Keratinocyte (primary cell): Measurements from ENCODE around the gene FUBP1. TPM values are rescaled to one million over a fixed set of nuclear protein-coding genes. Genes with fewer than 3 reads are reported as not detected.
A peak's percentile ranks its signal among the peaks of the same experiment; 100 is the strongest.

ENCODE experiments used
- DNase-seq: peaks from one replicate; pipeline ENCODE4 v3.0.0-alpha.2; 2011; ENCODE audit warnings: low read depth, missing footprints, low spot score
- FAIRE-seq: peaks from 2 replicates; lab custom pipeline; 2011; peaks lifted over from hg19 to GRCh38; lab: Jason Lieb, UNC
- H2AFZ ChIP-seq: 2 replicates; pipeline ENCODE4 v1.6.0; 2012; ENCODE audit warnings: low read length, control low read depth, inconsistent platforms; ENCODE audit not compliant: control insufficient read depth
- H3K27ac ChIP-seq: 2 replicates; pipeline ENCODE4 v1.5.1; 2011; ENCODE audit warnings: low read length; ENCODE audit not compliant: control insufficient read depth, insufficient read depth
- H3K27me3 ChIP-seq: 3 replicates; pipeline ENCODE4 v1.6.0; 2011; ENCODE audit warnings: low read length; ENCODE audit not compliant: control insufficient read depth, insufficient read depth; ENCODE audit errors: extremely low read depth
- H3K36me3 ChIP-seq, 2 experiments: 2 replicates in 1 of 2; 3 replicates in 1 of 2; pipeline ENCODE4 v1.5.1; 2011; ENCODE audit warnings: low read length in 2 of 2, mild to moderate bottlenecking in 1 of 2; ENCODE audit not compliant: control insufficient read depth in 2 of 2, insufficient read depth in 2 of 2; ENCODE audit errors: extremely low read depth in 1 of 2
- H3K4me1 ChIP-seq: 3 replicates; pipeline ENCODE4 v1.5.1; 2011; ENCODE audit warnings: low read length; ENCODE audit not compliant: control insufficient read depth, insufficient read depth; ENCODE audit errors: extremely low read depth
- H3K4me2 ChIP-seq: 3 replicates; pipeline ENCODE4 v1.6.0; 2011; ENCODE audit warnings: low read depth, low read length; ENCODE audit not compliant: control insufficient read depth, insufficient read depth; ENCODE audit errors: extremely low read depth
- H3K4me3 ChIP-seq, 3 experiments: fragments of 200-600 bp in 1 of 3; sonication (generic) in 1 of 3; 2 replicates in 2 of 3; 3 replicates in 1 of 3; pipeline ENCODE4 v1.5.1; 2011 to 2016; ENCODE audit warnings: low read length in 3 of 3, mild to moderate bottlenecking in 3 of 3, control low read depth in 2 of 3, inconsistent platforms in 1 of 3, low read depth in 1 of 3, mixed read lengths in 1 of 3, mixed run types in 1 of 3, moderate library complexity in 1 of 3; ENCODE audit not compliant: control insufficient read depth in 2 of 3, insufficient read depth in 2 of 3; ENCODE audit errors: extremely low read depth in 1 of 3
- H3K79me2 ChIP-seq: 2 replicates; pipeline ENCODE4 v1.6.0; 2012; ENCODE audit warnings: low read length; ENCODE audit not compliant: control insufficient read depth, insufficient read depth
- H3K9ac ChIP-seq: 3 replicates; pipeline ENCODE4 v1.6.0; 2011; ENCODE audit warnings: low read length; ENCODE audit not compliant: control insufficient read depth, insufficient read depth; ENCODE audit errors: extremely low read depth
- H3K9me1 ChIP-seq: 3 replicates; pipeline ENCODE4 v1.6.0; 2011; ENCODE audit warnings: low read length; ENCODE audit not compliant: control insufficient read depth, insufficient read depth; ENCODE audit errors: extremely low read depth
- H3K9me3 ChIP-seq: 2 replicates; pipeline ENCODE4 v1.5.1; 2012; ENCODE audit warnings: low read depth, low read length; ENCODE audit not compliant: control insufficient read depth
- H4K20me1 ChIP-seq: 3 replicates; pipeline ENCODE4 v1.6.0; 2011; ENCODE audit warnings: low read length; ENCODE audit not compliant: control insufficient read depth, insufficient read depth; ENCODE audit errors: extremely low read depth
- EZH2 ChIP-seq: IDR thresholded peaks from one replicate; pipeline ENCODE4 v1.6.1; 2012; ENCODE audit warnings: inconsistent platforms, mild to moderate bottlenecking, low read length, moderate library complexity
- dilution Hi-C: fragments of 300-500 bp; cut with MboI; formaldehyde crosslinking; loops from one replicate; pipeline ENCODE4 v1.7.0; 2020; ENCODE audit warnings: low sequenced_read_pairs; ENCODE audit not compliant: extremely low pct_ligation_motif_present
- polyA plus RNA-seq, 5 experiments: library from polyadenylated mRNA; depleted of rRNA in 3 of 5; stranded (reverse) in 3 of 5; stranded (forward) in 1 of 5; unstranded in 1 of 5; fragments of >200 nt; gene quantifications; 1 replicate in 1 of 5; 2 replicates in 3 of 5; 3 replicates in 1 of 5; pipeline versions ENCODE4 v1.2.1 to v1.2.3, GENCODE V29; 2011 to 2012; ENCODE audit warnings: missing spikeins in 2 of 5, low read depth in 1 of 5, low replicate concordance in 1 of 5
- TF ChIP-seq, protein P1 (sequence below), 3 experiments: IDR thresholded peaks in 1 of 3; conservative IDR thresholded peaks in 1 of 3; optimal IDR thresholded peaks in 1 of 3; 2 replicates in 2 of 3; 3 replicates in 1 of 3; pipeline versions ENCODE3 to v1.5.1; 2011; ENCODE audit warnings: low read length in 3 of 3, mild to moderate bottlenecking in 3 of 3, moderate library complexity in 2 of 3, control low read depth in 1 of 3, inconsistent platforms in 1 of 3; ENCODE audit not compliant: insufficient read depth in 2 of 3; ENCODE audit errors: extremely low read depth in 1 of 3

Gene FUBP1
- polyA plus RNA-seq, 1 donor (not counting 4 experiments of a cell fraction or from before 2014, with no cell fraction given): 137 TPM

DNA sequence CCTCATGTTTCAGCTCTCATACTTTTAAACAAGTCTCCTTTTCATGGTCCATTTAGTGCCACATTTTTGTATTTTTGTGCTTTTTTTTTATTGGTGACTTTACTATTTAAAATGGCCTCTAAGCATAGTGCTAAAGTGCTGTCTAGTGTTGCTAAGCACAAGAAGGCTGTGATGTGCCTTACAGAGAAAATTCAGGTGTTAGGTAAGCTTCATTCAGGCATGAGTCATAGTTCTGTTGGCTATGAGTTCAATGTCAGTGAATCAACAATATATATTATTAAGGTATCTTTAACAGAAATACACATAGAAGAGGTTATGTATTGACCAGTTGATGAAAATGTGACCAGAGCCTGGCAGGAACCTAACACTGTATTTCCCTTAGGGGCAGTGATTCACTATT, 12.8 kb upstream of the FUBP1 start:
- H3K79me2 ChIP-seq: peaks cover 47% of the 10 kb centered on the region

DNA sequence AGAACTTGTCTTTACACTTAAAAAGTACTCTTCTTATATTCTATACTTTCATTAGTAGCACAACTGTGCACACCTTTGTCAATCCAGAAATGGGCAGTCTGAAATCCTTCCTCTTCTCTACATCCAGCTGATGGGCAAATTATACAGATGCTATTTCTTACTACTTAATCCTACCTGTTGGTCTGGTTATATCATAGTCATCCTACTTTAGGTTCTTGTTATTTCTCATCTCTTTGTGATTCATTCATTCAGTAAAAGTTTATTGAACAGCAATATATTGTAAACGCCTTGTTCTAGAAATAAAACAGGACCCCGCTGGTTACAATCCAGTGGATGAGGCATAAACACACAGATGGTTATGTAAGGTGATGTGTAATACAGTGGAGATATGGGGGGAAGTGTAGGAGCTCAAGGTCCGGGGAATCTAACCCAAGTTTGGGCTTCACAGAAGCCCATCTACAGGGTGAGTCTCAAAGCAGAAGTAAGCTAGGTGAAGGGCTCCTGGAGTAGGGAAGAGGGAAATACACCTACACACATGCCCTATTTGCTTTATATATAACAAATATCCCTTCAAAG, 11.8 kb upstream of the FUBP1 start:
- no peak overlapping the region for H3K4me3 ChIP-seq
- H3K4me1 ChIP-seq: peaks cover 14% of the 10 kb centered on the region
- DNase-seq (no peak), FAIRE-seq (no peak)
- H3K27me3 ChIP-seq: no peaks in the 10 kb centered on the region
- no peak overlapping the region for H3K27ac ChIP-seq
- dilution Hi-C loops: no loop called here
- H3K79me2 ChIP-seq: peaks cover 52% of the 10 kb centered on the region
- no peaks in the 10 kb centered on the region for H3K9me3 ChIP-seq
- TF ChIP-seq, protein P1, sequence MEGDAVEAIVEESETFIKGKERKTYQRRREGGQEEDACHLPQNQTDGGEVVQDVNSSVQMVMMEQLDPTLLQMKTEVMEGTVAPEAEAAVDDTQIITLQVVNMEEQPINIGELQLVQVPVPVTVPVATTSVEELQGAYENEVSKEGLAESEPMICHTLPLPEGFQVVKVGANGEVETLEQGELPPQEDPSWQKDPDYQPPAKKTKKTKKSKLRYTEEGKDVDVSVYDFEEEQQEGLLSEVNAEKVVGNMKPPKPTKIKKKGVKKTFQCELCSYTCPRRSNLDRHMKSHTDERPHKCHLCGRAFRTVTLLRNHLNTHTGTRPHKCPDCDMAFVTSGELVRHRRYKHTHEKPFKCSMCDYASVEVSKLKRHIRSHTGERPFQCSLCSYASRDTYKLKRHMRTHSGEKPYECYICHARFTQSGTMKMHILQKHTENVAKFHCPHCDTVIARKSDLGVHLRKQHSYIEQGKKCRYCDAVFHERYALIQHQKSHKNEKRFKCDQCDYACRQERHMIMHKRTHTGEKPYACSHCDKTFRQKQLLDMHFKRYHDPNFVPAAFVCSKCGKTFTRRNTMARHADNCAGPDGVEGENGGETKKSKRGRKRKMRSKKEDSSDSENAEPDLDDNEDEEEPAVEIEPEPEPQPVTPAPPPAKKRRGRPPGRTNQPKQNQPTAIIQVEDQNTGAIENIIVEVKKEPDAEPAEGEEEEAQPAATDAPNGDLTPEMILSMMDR (optimal IDR thresholded peaks at IDR 0.05 in 1 of 3, IDR thresholded peaks at IDR 0.05 in 1 of 3, conservative IDR thresholded peaks at IDR 0.05 in 1 of 3; ENCODE audit: extremely low read depth in 1 of 3, insufficient read depth in 2 of 3, low read length in 3 of 3): no peak
- no peak for TF ChIP-seq EZH2
- H4K20me1 ChIP-seq: no peaks in the 10 kb centered on the region
- no peaks in the 10 kb centered on the region for H3K9me1 ChIP-seq
- H3K9ac ChIP-seq: no peak overlapping the region
- H2AFZ ChIP-seq: no peak overlapping the region
- H3K4me2 ChIP-seq: no peak overlapping the region
- H3K36me3 ChIP-seq: peaks cover 0 to 3% of the 10 kb centered on the region in 2 experiments

More for the DNA sequence above, 12.8 kb upstream of the FUBP1 start:
- Histone ChIP-seq H2AFZ (no peak overlapping the region), H4K20me1 (no peaks in the 10 kb centered on the region), H3K9ac (peak overlapping the region; percentile 37), H3K4me3 (no peak overlapping the region), H3K9me3 (no peaks in the 10 kb centered on the region), H3K27ac (peak overlapping the region; percentile 71), H3K4me1 (peaks cover 11% of the 10 kb centered on the region), H3K9me1 (no peaks in the 10 kb centered on the region), H3K4me2 (no peak overlapping the region), H3K36me3 (peaks cover 0 to 2% of the 10 kb centered on the region in 2 experiments), H3K27me3 (no peaks in the 10 kb centered on the region)
- DNase-seq: no peak
- TF ChIP-seq EZH2: no peak
- TF ChIP-seq, protein P1 (optimal IDR thresholded peaks at IDR 0.05 in 1 of 3, IDR thresholded peaks at IDR 0.05 in 1 of 3, conservative IDR thresholded peaks at IDR 0.05 in 1 of 3; ENCODE audit: extremely low read depth in 1 of 3, insufficient read depth in 2 of 3, low read length in 3 of 3): no peak
- peak; percentile 53 for FAIRE-seq
- dilution Hi-C loops: no loop called here
